ENCODE data around the gene PHF13. TPM values are rescaled to one million over a fixed set of nuclear protein-coding genes. Genes with fewer than 3 reads are reported as not detected.

PHF13 gene
- total and polyA plus RNA-seq, 2 experiments from 2014 or later, result 9.6 to 11.4 TPM

GRCh38 chr1:6570987-6571386 lies 42.5 kb upstream of the PHF13 start:
- Histone ChIP-seq H3K27me3 (no peaks in the 10 kb centered on the region), H2AFZ (no peak overlapping the region), H3K9me2 (replicated peaks; ENCODE audit: insufficient read depth) (no peaks in the 10 kb centered on the region), H4K20me1 (ENCODE audit: insufficient read depth, poor library complexity, severe bottlenecking) (no peaks in the 10 kb centered on the region), H3K79me2 (no peaks in the 10 kb centered on the region), H3K36me3 (replicated peaks; ENCODE audit: insufficient read depth, low read depth) (no peaks in the 10 kb centered on the region), H3K4me1 (ENCODE audit: insufficient read depth) (no peaks in the 10 kb centered on the region), H3K4me3 (no peak overlapping the region), H3K27ac (no peak overlapping the region), H3K9me3 (ENCODE audit: low read depth) (no peaks in the 10 kb centered on the region), H3K4me2 (no peak overlapping the region)
- TF ChIP-seq CTCF (IDR thresholded peaks at IDR 0.05; ENCODE audit: poor library complexity), result no peak
- no peak for DNase-seq (ENCODE audit: low spot score)
- 69% methylated on average over 5 of the region's 5 CpGs for WGBS (ENCODE audit: low lambda C conversion rate, missing lambda C conversion rate)

- Histone ChIP-seq H3K27me3 (no peaks in the 10 kb centered on the region), H4K20me1 (ENCODE audit: insufficient read depth, poor library complexity, severe bottlenecking) (no peaks in the 10 kb centered on the region), H2AFZ (no peak overlapping the region), H3K9me2 (replicated peaks; ENCODE audit: insufficient read depth) (no peaks in the 10 kb centered on the region), H3K4me3 (no peak overlapping the region), H3K4me1 (ENCODE audit: insufficient read depth) (no peaks in the 10 kb centered on the region), H3K36me3 (replicated peaks; ENCODE audit: insufficient read depth, low read depth) (no peaks in the 10 kb centered on the region), H3K4me2 (no peak overlapping the region), H3K79me2 (no peaks in the 10 kb centered on the region), H3K27ac (no peak overlapping the region), H3K9me3 (ENCODE audit: low read depth) (no peaks in the 10 kb centered on the region)
- DNase-seq (ENCODE audit: low spot score), result no peak
- 86% methylated on average over 11 of the region's 12 CpGs for WGBS (ENCODE audit: low lambda C conversion rate, missing lambda C conversion rate)
- TF ChIP-seq CTCF (IDR thresholded peaks at IDR 0.05; ENCODE audit: poor library complexity), result no peak
- no peak for TF ChIP-seq EZH2 (IDR thresholded peaks at IDR 0.05; ENCODE audit: borderline replicate concordance)
- no peak for TF ChIP-seq EZH2phosphoT487 (IDR thresholded peaks at IDR 0.05; ENCODE audit: low read depth, severe bottlenecking, unreplicated experiment)
Measured at GRCh38 chr1:6572653-6573383, 40.7 kb upstream of the PHF13 start.

GRCh38 chr1:6574025-6574620 lies 39.4 kb upstream of the PHF13 start:
- no peak overlapping the region for H3K4me3 ChIP-seq
- no peak overlapping the region for H3K4me2 ChIP-seq
- no peaks in the 10 kb centered on the region for H3K9me2 ChIP-seq (replicated peaks; ENCODE audit: insufficient read depth)
- peaks cover 2% of the 10 kb centered on the region for H3K4me1 ChIP-seq (ENCODE audit: insufficient read depth)
- H3K79me2 ChIP-seq, result no peaks in the 10 kb centered on the region
- TF ChIP-seq EZH2 (IDR thresholded peaks at IDR 0.05; ENCODE audit: borderline replicate concordance) (no peak), EZH2phosphoT487 (IDR thresholded peaks at IDR 0.05; ENCODE audit: low read depth, severe bottlenecking, unreplicated experiment) (no peak), CTCF (IDR thresholded peaks at IDR 0.05; ENCODE audit: poor library complexity) (no peak)
- no peak overlapping the region for H2AFZ ChIP-seq
- H3K9me3 ChIP-seq (ENCODE audit: low read depth), result no peaks in the 10 kb centered on the region
- no peaks in the 10 kb centered on the region for H3K36me3 ChIP-seq (replicated peaks; ENCODE audit: insufficient read depth, low read depth)
- H3K27ac ChIP-seq, result no peak overlapping the region
- 79% methylated on average over 8 of the region's 8 CpGs for WGBS (ENCODE audit: low lambda C conversion rate, missing lambda C conversion rate)
- DNase-seq (ENCODE audit: low spot score), result no peak
- H3K27me3 ChIP-seq, result no peaks in the 10 kb centered on the region
- H4K20me1 ChIP-seq (ENCODE audit: insufficient read depth, poor library complexity, severe bottlenecking), result no peaks in the 10 kb centered on the region
